SK-N-MC (cell line): Measurements from ENCODE around the gene CARMIL1.

ENCODE experiments used
- DNase-seq: peaks from one replicate; pipeline ENCODE4 v3.0.0-alpha.2; 2011; ENCODE audit warnings: low read depth, low spot score
- H3K27ac ChIP-seq: fragments of 200-600 bp; sonication (generic); 2 replicates; pipeline ENCODE4 v1.5.1; 2016; ENCODE audit warnings: mixed run types
- H3K36me3 ChIP-seq: fragments of 200-600 bp; sonication (generic); 2 replicates; pipeline ENCODE4 v1.6.1; 2017; ENCODE audit warnings: antibody characterized with exemption, low read length, mixed read lengths; ENCODE audit not compliant: insufficient read depth
- H3K4me3 ChIP-seq: fragments of 200-600 bp; sonication (generic); 2 replicates; pipeline ENCODE4 v1.5.1; 2016
- H3K9ac ChIP-seq: fragments of 200-600 bp; sonication (generic); 2 replicates; pipeline ENCODE4 v1.8.0; 2017; ENCODE audit warnings: mixed run types, mixed read lengths; ENCODE audit not compliant: insufficient read length
- H3K9me3 ChIP-seq: fragments of 200-600 bp; sonication (generic); 2 replicates; pipeline ENCODE4 v1.6.1; 2017; ENCODE audit warnings: low read depth, mild to moderate bottlenecking, antibody characterized with exemption, low read length, moderate library complexity, mixed read lengths
- EZH2 ChIP-seq: fragments of 200-600 bp; sonication (generic); IDR thresholded peaks from one replicate; pipeline ENCODE4 v1.6.1; 2017; ENCODE audit warnings: antibody characterized with exemption
- FOXP2 ChIP-seq: optimal IDR thresholded peaks from 2 replicates; pipeline ENCODE3; 2011; ENCODE audit warnings: mild to moderate bottlenecking, moderate library complexity; ENCODE audit not compliant: insufficient read depth; ENCODE audit errors: extremely low read length, control extremely low read depth
- POLR2AphosphoS5 ChIP-seq: IDR thresholded peaks from 2 replicates; pipeline ENCODE4 v1.6.1; 2012; ENCODE audit warnings: mild to moderate bottlenecking, low read depth, low read length, borderline replicate concordance

Gene CARMIL1

GRCh38 chr6:25628471-25629197, 349.5 kb downstream of the CARMIL1 start:
- H3K9me3 ChIP-seq, result no peaks in the 10 kb centered on the region
- no peak overlapping the region for H3K27ac ChIP-seq
- TF ChIP-seq POLR2AphosphoS5, result no peak
- no peak for TF ChIP-seq FOXP2
- TF ChIP-seq EZH2, result no peak
- H3K4me3 ChIP-seq, result no peak overlapping the region
- no peak overlapping the region for H3K9ac ChIP-seq
- no peak for DNase-seq
- no peaks in the 10 kb centered on the region for H3K36me3 ChIP-seq

GRCh38 chr6:25629198-25629576, 350.0 kb downstream of the CARMIL1 start:
- Histone ChIP-seq H3K36me3 (no peaks in the 10 kb centered on the region), H3K9ac (no peak overlapping the region), H3K4me3 (no peak overlapping the region), H3K9me3 (no peaks in the 10 kb centered on the region), H3K27ac (no peak overlapping the region)
- DNase-seq, result no peak
- TF ChIP-seq POLR2AphosphoS5 (no peak), FOXP2 (no peak), EZH2 (no peak)

- Histone ChIP-seq H3K4me3 (no peak overlapping the region), H3K27ac (no peak overlapping the region), H3K9ac (no peak overlapping the region), H3K36me3 (no peaks in the 10 kb centered on the region), H3K9me3 (no peaks in the 10 kb centered on the region)
- TF ChIP-seq EZH2 (no peak), POLR2AphosphoS5 (no peak), FOXP2 (no peak)
- no peak for DNase-seq
Measured at GRCh38 chr6:25630508-25631278, 351.5 kb downstream of the CARMIL1 start.

GRCh38 chr6:25635886-25636317, 356.7 kb downstream of the CARMIL1 start:
- DNase-seq, result no peak
- Histone ChIP-seq H3K9ac (no peak overlapping the region), H3K36me3 (no peaks in the 10 kb centered on the region), H3K4me3 (no peak overlapping the region), H3K27ac (no peak overlapping the region), H3K9me3 (no peaks in the 10 kb centered on the region)
- TF ChIP-seq EZH2 (no peak), POLR2AphosphoS5 (no peak), FOXP2 (no peak)

- TF ChIP-seq FOXP2 (no peak), POLR2AphosphoS5 (no peak), EZH2 (no peak)
- no peak overlapping the region for H3K27ac ChIP-seq
- H3K9me3 ChIP-seq, result no peaks in the 10 kb centered on the region
- H3K36me3 ChIP-seq, result no peaks in the 10 kb centered on the region
- no peak overlapping the region for H3K9ac ChIP-seq
- no peak for DNase-seq
- H3K4me3 ChIP-seq, result no peak overlapping the region
Measured at GRCh38 chr6:25637211-25637610, 358.0 kb downstream of the CARMIL1 start.

- Histone ChIP-seq H3K9me3 (no peaks in the 10 kb centered on the region), H3K27ac (no peak overlapping the region), H3K9ac (no peak overlapping the region), H3K4me3 (no peak overlapping the region), H3K36me3 (no peaks in the 10 kb centered on the region)
- no peak for TF ChIP-seq FOXP2
- TF ChIP-seq POLR2AphosphoS5, result no peak
- TF ChIP-seq EZH2, result no peak
- DNase-seq, result no peak
Measured at GRCh38 chr6:25637960-25638434, 358.8 kb downstream of the CARMIL1 start.

GRCh38 chr6:25639653-25640052, 360.5 kb downstream of the CARMIL1 start:
- DNase-seq, result no peak
- Histone ChIP-seq H3K27ac (no peak overlapping the region), H3K36me3 (no peaks in the 10 kb centered on the region), H3K4me3 (no peak overlapping the region), H3K9ac (no peak overlapping the region), H3K9me3 (no peaks in the 10 kb centered on the region)
- no peak for TF ChIP-seq FOXP2
- TF ChIP-seq EZH2, result no peak
- TF ChIP-seq POLR2AphosphoS5, result no peak

- Histone ChIP-seq H3K4me3 (no peak overlapping the region), H3K9me3 (no peaks in the 10 kb centered on the region), H3K9ac (no peak overlapping the region), H3K36me3 (no peaks in the 10 kb centered on the region), H3K27ac (no peak overlapping the region)
- DNase-seq, result no peak
- TF ChIP-seq POLR2AphosphoS5 (no peak), FOXP2 (no peak)
Measured at GRCh38 chr6:25640446-25640845, 361.3 kb downstream of the CARMIL1 start.

GRCh38 chr6:25640891-25641290, 361.7 kb downstream of the CARMIL1 start:
- TF ChIP-seq POLR2AphosphoS5, result no peak

More at GRCh38 chr6:25640891-25641290, 361.7 kb downstream of the CARMIL1 start:
- DNase-seq, result no peak
- Histone ChIP-seq H3K9ac (no peak overlapping the region), H3K9me3 (no peaks in the 10 kb centered on the region), H3K36me3 (no peaks in the 10 kb centered on the region), H3K27ac (no peak overlapping the region), H3K4me3 (no peak overlapping the region)
